NCI-H446 (cell line): ENCODE data around the gene TPCN2.

ENCODE experiments used
- DNase-seq, 2 experiments: peaks; one replicate each; lab custom pipeline; 2025; lab: John Stamatoyannopoulos, UW

The TPCN2 gene

DNA sequence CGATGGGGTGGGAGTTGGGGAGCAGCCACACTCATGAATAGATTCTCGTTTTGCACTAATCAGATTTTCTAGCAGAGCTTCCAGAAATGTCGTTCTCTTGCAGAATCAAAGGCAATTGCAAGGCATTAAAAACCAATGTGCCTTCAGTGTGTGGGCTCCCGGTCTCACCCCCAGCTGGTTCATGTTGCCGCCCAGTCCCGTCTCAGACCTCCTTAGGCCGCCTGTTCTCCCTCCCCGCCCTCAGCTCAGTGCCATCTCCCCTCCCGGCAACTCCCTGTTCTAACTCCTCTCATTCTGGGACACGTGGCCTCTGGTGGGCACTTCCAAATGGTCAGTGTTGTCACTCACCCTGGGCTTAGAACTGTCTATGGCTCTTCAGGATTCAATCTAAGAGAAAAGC lies 64.5 kb downstream of the TPCN2 start:
- DNase-seq, result no peak

GRCh38 chr11:69113646-69114340 lies 65.1 kb downstream of the TPCN2 start:
- DNase-seq, result no peak

GRCh38 chr11:69114362-69114761 lies 65.6 kb downstream of the TPCN2 start:
- DNase-seq, result no peak

DNA sequence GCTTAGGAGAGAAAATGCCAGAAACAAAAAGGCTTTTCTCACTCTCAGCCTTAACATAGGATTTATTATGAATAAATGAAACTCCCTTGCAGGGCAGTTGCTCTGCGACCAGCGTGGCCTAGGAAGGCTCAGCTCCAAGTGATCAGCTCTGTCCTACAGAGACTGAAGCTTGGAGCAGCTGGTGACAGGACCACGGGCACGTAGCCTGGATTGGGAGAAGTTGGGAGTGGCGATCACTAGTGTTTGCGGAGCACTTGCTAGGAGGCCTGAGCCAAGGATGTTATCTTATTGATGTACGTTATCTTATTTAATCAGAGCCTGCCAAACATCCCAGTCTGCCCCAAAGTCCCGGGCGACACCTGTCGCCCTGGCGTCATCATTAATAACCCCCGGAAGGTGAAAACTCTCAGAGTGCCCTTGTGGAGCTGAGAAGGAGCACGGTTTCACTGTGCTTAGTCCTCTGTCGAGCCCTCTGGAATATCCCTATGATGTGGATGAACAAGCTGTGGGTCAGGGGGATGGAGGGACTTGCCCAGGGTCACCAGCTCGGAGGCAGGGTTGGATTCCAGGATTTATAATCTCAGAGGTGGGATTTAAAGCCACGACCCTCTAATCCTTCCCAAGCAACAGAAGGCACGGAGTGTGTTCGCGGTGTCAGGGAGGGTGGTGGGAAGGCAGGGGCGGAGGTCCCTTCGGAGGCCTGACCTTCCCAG lies 66.2 kb downstream of the TPCN2 start:
- DNase-seq, result no peak

DNA sequence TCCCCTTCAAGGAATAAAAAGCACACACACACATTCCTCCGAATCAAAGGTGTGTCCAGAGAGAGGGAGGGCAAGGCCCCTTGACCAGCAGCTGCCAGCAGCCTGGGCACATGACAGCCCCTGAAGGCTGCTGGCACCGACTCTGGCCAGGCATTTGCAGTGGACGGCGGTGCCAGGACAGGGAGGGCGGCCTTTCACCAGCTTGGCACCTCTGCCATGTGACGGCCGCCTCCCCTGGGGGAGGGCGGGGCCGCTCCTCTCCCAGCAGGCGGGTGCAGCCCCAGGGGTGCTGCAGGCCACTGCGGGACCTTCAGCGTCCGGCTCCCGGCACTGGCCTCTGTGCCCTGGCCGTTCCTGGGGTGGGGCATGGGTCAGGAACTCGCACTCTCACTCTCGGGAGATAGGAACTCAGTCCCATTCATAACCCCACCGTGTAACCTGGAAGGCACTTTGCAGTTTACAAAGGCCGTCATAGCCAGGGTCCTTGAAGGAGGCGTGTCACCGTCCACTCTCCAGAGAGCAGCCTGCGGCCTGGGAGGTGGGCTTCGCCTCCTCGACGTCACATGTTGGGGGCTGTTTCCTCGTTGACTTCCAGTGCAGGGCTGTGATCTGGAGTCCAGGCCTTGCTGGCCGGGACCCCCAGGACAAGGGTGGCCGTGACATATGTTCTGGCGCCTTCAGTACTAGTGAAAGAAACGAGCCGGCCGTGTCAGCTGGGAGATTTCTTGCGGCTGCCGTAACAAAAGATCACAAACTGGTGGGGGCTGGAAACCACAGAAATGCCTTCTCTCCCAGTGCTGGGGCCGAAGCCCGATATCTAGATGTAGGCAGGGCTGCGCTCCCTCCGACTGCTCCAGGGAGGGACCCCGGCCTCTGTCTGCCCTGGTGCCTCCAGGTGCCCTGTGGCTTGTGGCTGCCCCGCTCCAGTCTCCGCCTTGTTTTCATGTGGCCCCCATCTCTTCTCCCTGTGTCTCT lies 67.1 kb downstream of the TPCN2 start:
- DNase-seq, result no peak

GRCh38 chr11:69116671-69117070 lies 67.9 kb downstream of the TPCN2 start:
- DNase-seq, result no peak

DNA sequence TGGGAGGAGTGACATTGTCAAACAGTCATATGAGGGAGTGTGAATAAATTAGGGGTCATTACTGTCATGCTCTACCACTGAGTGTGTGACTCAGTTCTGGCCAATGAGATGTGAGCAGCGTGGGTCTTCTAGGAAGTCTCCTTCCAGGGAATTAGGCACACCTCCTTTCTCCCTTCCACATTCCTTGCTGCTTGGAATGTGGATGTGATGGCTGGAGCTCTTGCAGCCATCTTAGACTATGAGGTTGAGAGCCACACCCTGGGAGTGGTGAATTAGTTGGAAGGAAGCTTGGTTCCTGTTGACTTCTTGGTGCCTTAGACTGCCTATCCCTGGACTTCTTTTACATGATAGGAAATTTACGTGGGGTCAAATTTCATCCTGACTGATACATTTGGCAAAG lies 70.5 kb downstream of the TPCN2 start:
- no peak for DNase-seq

DNA sequence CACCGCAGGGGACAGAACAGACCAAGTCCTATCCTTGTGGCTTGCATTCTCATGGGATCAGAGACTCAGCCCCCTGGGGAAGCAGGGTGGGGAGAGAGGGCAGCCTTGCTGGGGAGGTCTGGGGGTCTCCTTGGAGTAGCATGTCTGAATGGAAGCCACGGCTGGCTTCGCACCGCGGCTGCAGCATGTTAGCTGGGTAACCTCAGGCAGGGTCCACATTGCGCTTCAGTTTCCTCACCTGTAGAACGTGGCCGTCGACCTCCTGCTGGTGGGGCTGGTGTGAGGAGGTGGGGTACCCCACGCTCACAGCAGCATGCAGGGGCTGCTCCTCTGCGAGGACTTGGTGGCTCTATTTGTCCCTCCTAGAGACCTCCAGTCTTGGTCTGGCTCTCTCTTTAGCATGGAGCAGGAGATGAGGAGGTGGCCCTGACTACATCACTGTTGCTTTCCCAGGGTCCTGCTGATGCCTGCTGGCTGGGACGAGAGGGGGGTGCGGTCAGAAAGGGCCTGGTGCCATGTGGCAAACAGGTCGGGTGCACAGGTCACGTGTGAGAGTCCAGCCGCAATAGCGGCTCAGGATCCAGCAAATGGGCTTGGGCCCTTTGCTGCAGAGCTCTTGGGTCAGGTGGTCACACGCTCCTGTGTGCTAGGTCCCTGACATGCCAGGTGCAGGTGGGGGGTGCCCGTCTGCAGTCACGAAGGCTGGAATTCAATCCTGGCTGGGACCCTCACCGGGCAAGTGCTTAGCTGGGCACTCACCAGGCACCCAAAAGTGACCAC lies 71.6 kb downstream of the TPCN2 start:
- no peak for DNase-seq

DNA sequence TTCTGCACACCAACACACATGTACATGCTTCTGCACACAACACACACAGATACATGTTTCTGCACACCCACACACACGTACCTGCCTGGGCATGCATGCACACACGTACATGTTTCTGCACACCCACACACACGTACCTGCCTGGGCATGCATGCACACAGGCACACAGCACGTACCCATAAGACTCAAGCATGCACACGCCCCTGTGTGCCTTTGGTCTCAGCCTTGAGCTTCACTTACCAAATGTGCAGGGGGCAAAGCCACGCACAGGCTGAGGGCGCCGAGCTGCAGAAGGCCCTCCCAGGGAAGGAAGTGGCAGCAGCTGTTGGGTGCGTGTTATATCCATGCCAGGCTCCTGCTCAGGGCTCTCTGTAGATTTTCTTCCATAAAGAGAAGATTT lies 72.3 kb downstream of the TPCN2 start:
- no peak for DNase-seq

GRCh38 chr11:69121621-69122325 lies 73.0 kb downstream of the TPCN2 start:
- no peak for DNase-seq

DNA sequence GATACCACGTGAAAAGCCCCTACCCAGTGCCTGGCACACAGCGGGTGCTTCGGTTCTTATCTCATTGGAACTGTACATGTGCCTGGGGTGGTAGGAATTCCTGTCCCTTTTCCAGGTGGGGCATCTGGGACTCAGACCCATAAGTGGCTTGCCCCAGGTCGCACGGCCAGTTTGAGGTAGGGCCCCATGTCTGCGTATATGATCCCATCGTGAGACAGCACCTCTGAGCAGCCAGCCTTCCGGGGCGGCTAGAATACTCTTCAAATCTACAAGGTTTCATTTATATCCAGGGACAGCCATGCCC lies 73.5 kb downstream of the TPCN2 start:
- DNase-seq, result no peak

DNA sequence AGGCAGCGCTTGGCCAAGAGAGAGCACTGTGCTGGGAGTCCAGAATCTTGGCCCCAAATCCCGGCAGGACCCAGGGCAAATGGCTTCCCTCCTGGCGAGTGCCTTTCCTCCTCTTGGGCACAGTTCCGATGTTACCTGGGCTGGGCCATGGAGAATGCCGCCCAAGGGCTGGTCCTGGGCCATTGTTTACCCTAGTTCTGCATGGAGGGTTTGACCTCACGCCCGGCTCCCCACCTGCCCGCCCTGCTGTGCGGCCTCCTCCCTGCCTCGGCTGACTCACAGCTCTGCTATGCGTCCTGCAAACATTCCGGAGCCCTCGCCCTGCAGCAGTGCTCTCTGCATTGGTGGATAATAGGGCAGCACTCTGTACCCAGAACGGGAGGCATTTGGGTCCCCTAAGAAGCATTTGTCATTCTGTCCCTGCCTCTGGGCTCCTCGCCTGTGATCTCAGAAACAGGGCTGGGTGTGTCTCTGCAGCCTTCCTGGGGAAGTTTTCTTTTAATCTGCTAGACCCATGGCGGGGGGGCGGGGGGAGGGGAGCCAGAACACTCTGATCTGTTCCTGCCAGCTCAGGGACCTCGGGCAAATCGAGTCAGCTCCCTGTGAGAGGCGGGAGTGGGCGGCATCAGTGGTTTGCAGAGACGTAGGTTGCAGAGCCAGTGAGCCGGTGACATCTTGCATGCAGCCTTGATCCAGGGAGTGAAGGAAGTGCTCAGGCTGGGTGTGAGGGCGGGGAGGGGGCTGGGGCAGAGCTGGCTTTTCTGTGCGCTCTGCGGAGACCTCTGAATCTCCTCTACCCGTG lies 74.1 kb downstream of the TPCN2 start:
- no peak for DNase-seq

GRCh38 chr11:69123593-69124545 lies 75.1 kb downstream of the TPCN2 start:
- no peak for DNase-seq

GRCh38 chr11:69125861-69126260 lies 77.1 kb downstream of the TPCN2 start:
- DNase-seq, result no peak

- DNase-seq, result no peak
Observed at GRCh38 chr11:69126286-69126685, 77.6 kb downstream of the TPCN2 start.

DNA sequence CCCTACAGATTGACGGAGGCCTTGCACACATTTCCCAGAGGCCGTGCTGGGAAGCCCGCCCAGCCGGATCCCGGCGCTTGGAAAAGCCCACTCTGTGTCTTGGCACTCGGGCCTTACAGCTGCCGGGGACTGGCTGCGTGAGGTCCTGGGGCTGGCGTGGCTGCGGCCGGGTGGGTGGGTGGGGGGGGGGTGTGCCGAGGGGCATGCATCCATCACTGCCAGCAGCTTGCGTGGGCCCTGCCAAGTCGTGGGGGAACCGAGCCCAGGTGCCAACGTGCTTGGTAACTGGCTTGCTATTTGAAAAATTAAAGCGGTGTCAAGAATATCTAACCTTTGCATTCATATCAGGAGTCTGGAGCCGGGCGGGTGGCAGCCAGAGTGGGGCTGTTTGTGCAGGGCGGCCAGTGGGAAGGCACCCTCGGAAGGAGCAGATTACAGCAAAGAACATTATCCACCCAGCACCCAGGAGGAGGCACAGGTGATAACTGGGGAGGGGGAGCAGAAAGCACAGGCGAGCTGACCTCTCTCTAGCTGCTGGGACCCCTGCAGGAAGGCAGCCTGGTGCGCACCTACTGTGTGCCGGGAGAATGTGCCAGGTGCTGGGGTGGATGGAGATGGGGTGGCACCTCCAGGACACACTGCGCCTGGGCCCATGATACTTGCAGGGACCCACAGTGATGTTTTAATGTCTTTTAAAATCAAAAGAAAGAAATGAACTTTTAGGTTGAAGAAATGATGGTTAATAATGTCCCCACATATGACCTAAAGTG lies 78.5 kb downstream of the TPCN2 start:
- DNase-seq, result peak in 1 of 2 experiments; percentile 14

DNA sequence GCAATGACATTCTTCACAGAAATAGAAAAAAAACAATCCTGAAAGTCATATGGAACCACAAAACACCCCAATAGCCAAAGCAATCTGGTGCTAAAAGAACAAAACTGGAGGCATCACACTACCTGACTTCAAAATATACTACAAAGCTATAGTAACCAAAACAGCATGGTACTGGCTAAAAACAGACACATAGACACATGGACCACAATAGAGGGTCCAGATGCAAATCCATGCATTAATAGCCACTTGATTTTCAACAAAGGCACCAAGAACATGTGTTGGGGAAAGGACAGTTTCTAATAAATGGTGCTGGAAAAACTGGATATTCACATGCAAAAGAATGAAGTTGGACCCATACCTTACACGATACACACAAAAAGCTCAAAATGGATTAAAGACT lies 79.2 kb downstream of the TPCN2 start:
- DNase-seq, result no peak

DNA sequence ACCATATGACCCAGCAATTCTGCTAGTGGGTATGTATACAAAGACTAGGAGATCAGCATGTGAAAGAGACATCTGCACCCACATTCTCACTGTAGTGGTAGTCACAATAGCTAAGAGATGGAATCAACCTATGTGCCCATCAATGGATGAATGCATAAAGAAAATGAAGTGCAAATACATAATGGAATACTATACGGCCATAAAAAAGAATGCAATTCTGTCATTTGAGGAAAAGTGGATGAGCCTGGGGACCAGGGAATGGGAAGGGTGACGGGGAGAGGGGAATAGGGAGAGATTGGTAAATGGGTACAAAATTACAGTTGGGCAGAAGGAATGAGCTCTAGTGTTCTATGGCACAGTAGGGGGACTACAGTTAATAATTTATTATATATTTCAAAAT lies 80.3 kb downstream of the TPCN2 start:
- no peak for DNase-seq

DNA sequence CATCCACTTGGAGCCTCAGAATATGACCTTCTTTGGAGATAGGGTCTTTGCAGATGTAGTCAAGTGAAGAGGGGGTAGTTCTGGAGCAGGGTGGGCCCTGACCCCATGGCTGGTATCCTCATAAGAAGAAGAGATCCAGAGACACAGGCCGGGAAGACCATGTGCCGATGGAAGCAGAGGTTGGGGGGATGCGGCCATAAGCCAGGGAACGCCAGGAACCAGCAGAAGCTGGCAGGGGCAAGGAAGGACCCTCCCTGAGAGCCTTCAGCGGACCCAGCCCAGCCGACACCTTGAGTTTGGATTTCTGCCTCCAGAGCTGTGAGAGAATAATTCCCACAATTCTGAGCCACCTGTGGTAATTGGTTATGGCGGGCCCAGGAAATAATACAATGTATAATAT lies 80.9 kb downstream of the TPCN2 start:
- no peak for DNase-seq
